Stimulated activated CD4-positive, alpha-beta T cell treated with anti-CD3 and anti-CD28 coated beads, Interleukin-1b, Interleukin-23, amount 100 ng/mL, for 4 hours (primary cell): ENCODE results near the gene AP3B2.
A peak's percentile ranks its signal among the peaks of the same experiment; 100 is the strongest.
"Not testable (repeated sequence)": the region's sequence is repeated elsewhere in the genome, so short reads cannot be mapped to it uniquely, and the experiment has no call there.

Experiments
- DNase-seq, 2 donors: peaks; one replicate each; pipeline ENCODE4 v3.0.0-alpha.2; 2020; ENCODE audit warnings: low read depth in 2 of 2

Gene AP3B2

GRCh38 chr15:82709421-82710207, at the start of gene AP3B2:
TSS of gene AP3B2 (minus strand) at chr15:82709875. CDS start at chr15:82709706, 169 bp downstream.
- DNase-seq, result peak; percentile 44 to 66

- DNase-seq, result no peak
Measured at GRCh38 chr15:82751308-82751707, 41.6 kb upstream of the AP3B2 start.

- DNase-seq, result no peak
Measured at GRCh38 chr15:82750831-82751180, 41.1 kb upstream of the AP3B2 start.

- DNase-seq, result peak; percentile 74 to 76
Measured at GRCh38 chr15:82749951-82750830, 40.5 kb upstream of the AP3B2 start.

GRCh38 chr15:82748315-82748714, 38.6 kb upstream of the AP3B2 start:
- no peak for DNase-seq

GRCh38 chr15:82743810-82744209, 34.1 kb upstream of the AP3B2 start:
- DNase-seq, result no peak

- no peak for DNase-seq
Measured at GRCh38 chr15:82742134-82742533, 32.5 kb upstream of the AP3B2 start.

GRCh38 chr15:82739086-82739485, 29.4 kb upstream of the AP3B2 start:
- DNase-seq, result no peak

- no peak for DNase-seq
Measured at GRCh38 chr15:82737975-82738374, 28.3 kb upstream of the AP3B2 start.

- DNase-seq, result no peak
Measured at GRCh38 chr15:82731527-82731926, 21.9 kb upstream of the AP3B2 start.

GRCh38 chr15:82730022-82730530, 20.4 kb upstream of the AP3B2 start:
- no peak for DNase-seq

- no peak for DNase-seq
Measured at GRCh38 chr15:82726816-82727215, 17.1 kb upstream of the AP3B2 start.

GRCh38 chr15:82715003-82715402, 5.3 kb upstream of the AP3B2 start:
- DNase-seq, result no peak

GRCh38 chr15:82714016-82714415, 4.3 kb upstream of the AP3B2 start:
- DNase-seq, result no peak

GRCh38 chr15:82712036-82712435, 2.4 kb upstream of the AP3B2 start:
- no peak for DNase-seq

GRCh38 chr15:82710926-82711490, 1.3 kb upstream of the AP3B2 start:
- no peak for DNase-seq

GRCh38 chr15:82710208-82710555, 507 bp upstream of the AP3B2 start:
- no peak for DNase-seq

- DNase-seq, result peak in 1 of 2 donors; percentile 2
Measured at GRCh38 chr15:82709081-82709420, 624 bp downstream of the AP3B2 start.

- DNase-seq, result not testable (repeated sequence)
Measured at GRCh38 chr15:82705856-82706255, 3.8 kb downstream of the AP3B2 start.

- DNase-seq, result no peak
Measured at GRCh38 chr15:82699726-82700125, 9.9 kb downstream of the AP3B2 start.

GRCh38 chr15:82698711-82699345, 10.8 kb downstream of the AP3B2 start:
- DNase-seq, result no peak
